Liver (tissue), 9 donors: Measurements from ENCODE around the gene FMO4. TPM values are rescaled to one million over a fixed set of nuclear protein-coding genes. Genes with fewer than 3 reads are reported as not detected.

Experiments
- DNase-seq: peaks from one replicate; pipeline ENCODE4 v3.0.0-alpha.2; 2017; ENCODE audit warnings: low spot score
- H3K27ac ChIP-seq, 2 donors: one replicate each; pipeline ENCODE4 v1.7.0; 2013; ENCODE audit warnings: inconsistent platforms in 2 of 2, low read length in 2 of 2, control low read depth in 1 of 2, low read depth in 1 of 2, mild to moderate bottlenecking in 1 of 2
- H3K27me3 ChIP-seq, 4 donors: one replicate each; pipeline versions ENCODE4 v1.6.1 to v1.7.0; 2013; ENCODE audit warnings: low read length in 3 of 4, inconsistent platforms in 1 of 4, mild to moderate bottlenecking in 1 of 4, moderate library complexity in 1 of 4; ENCODE audit not compliant: control insufficient read depth in 4 of 4, insufficient read depth in 4 of 4
- H3K36me3 ChIP-seq, 4 donors: one replicate each; pipeline versions ENCODE4 v1.6.1 to v1.7.0; 2013; ENCODE audit warnings: low read length in 3 of 4, mild to moderate bottlenecking in 3 of 4, low read depth in 1 of 4, moderate library complexity in 1 of 4; ENCODE audit not compliant: control insufficient read depth in 4 of 4, insufficient read depth in 3 of 4
- H3K4me1 ChIP-seq, 4 donors: one replicate each; pipeline versions ENCODE4 v1.6.1 to v1.7.0; 2013; ENCODE audit warnings: low read length in 3 of 4, mild to moderate bottlenecking in 3 of 4, moderate library complexity in 1 of 4; ENCODE audit not compliant: control insufficient read depth in 4 of 4, insufficient read depth in 4 of 4
- H3K4me3 ChIP-seq, 3 donors: one replicate each; pipeline versions ENCODE4 v1.6.1 to v1.7.0; 2013; ENCODE audit warnings: low read length in 3 of 3, control low read depth in 1 of 3, low read depth in 1 of 3, mild to moderate bottlenecking in 1 of 3
- H3K9ac ChIP-seq, 2 donors: one replicate each; pipeline ENCODE4 v1.7.0; 2013; ENCODE audit warnings: low read length in 2 of 2, mild to moderate bottlenecking in 2 of 2, moderate library complexity in 2 of 2, control low read depth in 1 of 2, low read depth in 1 of 2
- H3K9me3 ChIP-seq, 4 donors: one replicate each; pipeline versions ENCODE4 v1.6.1 to v1.7.0; 2013; ENCODE audit warnings: low read length in 3 of 4; ENCODE audit not compliant: control insufficient read depth in 4 of 4
- EGR1 ChIP-seq, 2 donors: IDR thresholded peaks; 2 replicates each; pipeline ENCODE4 v1.6.1; 2016 to 2018; ENCODE audit warnings: antibody characterized with exemption in 2 of 2, low read depth in 2 of 2
- FOXA1 ChIP-seq: IDR thresholded peaks from 2 replicates; pipeline ENCODE4 v1.6.1; 2016; ENCODE audit warnings: antibody characterized with exemption
- FOXA2 ChIP-seq: IDR thresholded peaks from 2 replicates; pipeline ENCODE4 v1.6.1; 2016; ENCODE audit warnings: antibody characterized with exemption
- GABPA ChIP-seq, 2 donors: IDR thresholded peaks in 1 of 2; conservative IDR thresholded peaks in 1 of 2; 2 replicates each; pipeline ENCODE4 v1.6.1; 2016; ENCODE audit warnings: antibody characterized with exemption in 2 of 2, mild to moderate bottlenecking in 1 of 2, moderate library complexity in 1 of 2
- HNF4A ChIP-seq, 2 donors: conservative IDR thresholded peaks; 2 replicates each; pipeline ENCODE4 v1.6.1; 2016; ENCODE audit warnings: antibody characterized with exemption in 2 of 2, mild to moderate bottlenecking in 2 of 2
- HNF4G ChIP-seq: IDR thresholded peaks from 2 replicates; pipeline ENCODE4 v1.6.1; 2016; ENCODE audit warnings: antibody characterized with exemption
- JUND ChIP-seq, 2 donors: IDR thresholded peaks; 2 replicates each; pipeline ENCODE4 v1.6.1; 2016; ENCODE audit warnings: antibody characterized with exemption in 2 of 2
- NR2F2 ChIP-seq: IDR thresholded peaks from 2 replicates; pipeline ENCODE4 v1.6.1; 2016; ENCODE audit warnings: antibody characterized with exemption
- RAD21 ChIP-seq, 2 donors: IDR thresholded peaks; 2 replicates each; pipeline ENCODE4 v1.6.1; 2016; ENCODE audit warnings: antibody characterized with exemption in 2 of 2, mild to moderate bottlenecking in 2 of 2
- RXRA ChIP-seq, 2 donors: IDR thresholded peaks; 2 replicates each; pipeline ENCODE4 v1.6.1; 2017 to 2018; ENCODE audit warnings: antibody characterized with exemption in 2 of 2, mild to moderate bottlenecking in 1 of 2
- SP1 ChIP-seq: IDR thresholded peaks from 2 replicates; pipeline ENCODE4 v1.6.1; 2018; ENCODE audit warnings: antibody characterized with exemption, mild to moderate bottlenecking
- TAF1 ChIP-seq: conservative IDR thresholded peaks from 2 replicates; pipeline ENCODE4 v1.6.1; 2016; ENCODE audit warnings: antibody characterized with exemption, mild to moderate bottlenecking
- YY1 ChIP-seq: IDR thresholded peaks from 2 replicates; pipeline ENCODE4 v1.6.1; 2016; ENCODE audit warnings: antibody characterized with exemption, mild to moderate bottlenecking
- WGBS: extraction: QIAGEN DNeasy Blood & Tissue Kit; methylation state at CpG from one replicate; pipeline ENCODE4 v1.1.7; 2013; 5-methylcytosine and 5-hydroxymethylcytosine counted together
- polyA plus RNA-seq, 2 donors: library from polyadenylated mRNA; stranded (reverse) in 1 of 2; unstranded in 1 of 2; fragments of 200-250 nt in 1 of 2; fragments of >200 nt in 1 of 2; fragmentation: Nextera tagmentation in 1 of 2; extraction: Ambion mirVana in 1 of 2; gene quantifications; one replicate each; pipeline versions ENCODE4 v1.2.1 to v1.2.3, GENCODE V29; 2013 to 2015
- total RNA-seq, 2 donors: library from RNA; depleted of rRNA; stranded (reverse); fragments of >200 nt; gene quantifications; one replicate each; pipeline ENCODE4 v1.2.3, GENCODE V29; 2014
- TF ChIP-seq, protein P1 (sequence below): IDR thresholded peaks from 2 replicates; pipeline ENCODE4 v1.6.1; 2016; ENCODE audit warnings: antibody characterized with exemption
- TF ChIP-seq, protein P2 (sequence below): IDR thresholded peaks from 2 replicates; pipeline ENCODE4 v1.6.1; 2016; ENCODE audit warnings: antibody characterized with exemption
- TF ChIP-seq, protein P3 (sequence below): IDR thresholded peaks from 2 replicates; pipeline ENCODE4 v1.6.1; 2016; ENCODE audit warnings: antibody characterized with exemption
- TF ChIP-seq, protein P4 (sequence below): IDR thresholded peaks from 2 replicates; pipeline ENCODE4 v1.6.1; 2016; ENCODE audit warnings: antibody characterized with exemption, mild to moderate bottlenecking
- TF ChIP-seq, protein P5 (sequence below): fragments of 150-350 bp; IDR thresholded peaks from 2 replicates; pipeline ENCODE4 v1.5.1; 2017; ENCODE audit warnings: improper control_type of control experiment, low read depth, low read length; ENCODE audit not compliant: missing input control
- donor health status: healthy.
- donor health status: healthy.
- donor health status: healthy.
- donor health status: healthy.
- donor health status: healthy.

FMO4 gene
- total and polyA plus RNA-seq, 4 donors, result 7.2 to 26.9 (median 9.3) TPM

DNA sequence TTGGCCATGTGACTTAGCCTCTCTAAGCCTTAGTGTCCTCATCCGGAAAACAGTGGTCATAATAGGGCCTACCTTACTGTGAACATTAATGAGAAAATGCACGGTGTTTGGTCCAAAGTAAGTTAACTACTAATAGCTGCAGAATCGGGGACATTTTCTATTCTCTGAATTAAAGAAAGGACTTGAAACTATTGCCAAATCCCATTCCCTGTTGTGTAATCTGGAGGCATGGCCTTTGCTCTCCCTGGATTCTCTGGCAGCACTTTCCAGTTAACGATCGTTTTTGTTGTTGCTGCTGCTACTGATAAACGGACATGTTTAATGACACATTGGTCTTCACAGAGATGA, 30.5 kb downstream of the FMO4 start:
- TF ChIP-seq, protein P1, sequence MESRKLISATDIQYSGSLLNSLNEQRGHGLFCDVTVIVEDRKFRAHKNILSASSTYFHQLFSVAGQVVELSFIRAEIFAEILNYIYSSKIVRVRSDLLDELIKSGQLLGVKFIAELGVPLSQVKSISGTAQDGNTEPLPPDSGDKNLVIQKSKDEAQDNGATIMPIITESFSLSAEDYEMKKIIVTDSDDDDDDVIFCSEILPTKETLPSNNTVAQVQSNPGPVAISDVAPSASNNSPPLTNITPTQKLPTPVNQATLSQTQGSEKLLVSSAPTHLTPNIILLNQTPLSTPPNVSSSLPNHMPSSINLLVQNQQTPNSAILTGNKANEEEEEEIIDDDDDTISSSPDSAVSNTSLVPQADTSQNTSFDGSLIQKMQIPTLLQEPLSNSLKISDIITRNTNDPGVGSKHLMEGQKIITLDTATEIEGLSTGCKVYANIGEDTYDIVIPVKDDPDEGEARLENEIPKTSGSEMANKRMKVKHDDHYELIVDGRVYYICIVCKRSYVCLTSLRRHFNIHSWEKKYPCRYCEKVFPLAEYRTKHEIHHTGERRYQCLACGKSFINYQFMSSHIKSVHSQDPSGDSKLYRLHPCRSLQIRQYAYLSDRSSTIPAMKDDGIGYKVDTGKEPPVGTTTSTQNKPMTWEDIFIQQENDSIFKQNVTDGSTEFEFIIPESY, result no peak
- TF ChIP-seq FOXA1 (no peak), JUND (IDR thresholded peaks at IDR 0.05) (peak in 1 of 2 donors; percentile 76), GABPA (IDR thresholded peaks at IDR 0.05 in 1 of 2, conservative IDR thresholded peaks at IDR 0.05 in 1 of 2) (peak in 1 of 2 donors; percentile 14), TAF1 (peak; percentile 3), FOXA2 (peak; percentile 22), SP1 (peak; percentile 93), RXRA (IDR thresholded peaks at IDR 0.05) (peak; percentile 75 to 77), NR2F2 (peak; percentile 80), YY1 (peak; percentile 82), EGR1 (IDR thresholded peaks at IDR 0.05; ENCODE audit: low read depth in 2 of 2) (no peak), HNF4A (conservative IDR thresholded peaks at IDR 0.05) (peak; percentile 90 to 92), HNF4G (peak; percentile 84), RAD21 (IDR thresholded peaks at IDR 0.05) (peak; percentile 18 to 30)
- TF ChIP-seq, protein P2, sequence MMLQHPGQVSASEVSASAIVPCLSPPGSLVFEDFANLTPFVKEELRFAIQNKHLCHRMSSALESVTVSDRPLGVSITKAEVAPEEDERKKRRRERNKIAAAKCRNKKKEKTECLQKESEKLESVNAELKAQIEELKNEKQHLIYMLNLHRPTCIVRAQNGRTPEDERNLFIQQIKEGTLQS, result peak; percentile 49
- TF ChIP-seq, protein P3, sequence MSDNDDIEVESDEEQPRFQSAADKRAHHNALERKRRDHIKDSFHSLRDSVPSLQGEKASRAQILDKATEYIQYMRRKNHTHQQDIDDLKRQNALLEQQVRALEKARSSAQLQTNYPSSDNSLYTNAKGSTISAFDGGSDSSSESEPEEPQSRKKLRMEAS, result peak; percentile 60
- TF ChIP-seq, protein P4, sequence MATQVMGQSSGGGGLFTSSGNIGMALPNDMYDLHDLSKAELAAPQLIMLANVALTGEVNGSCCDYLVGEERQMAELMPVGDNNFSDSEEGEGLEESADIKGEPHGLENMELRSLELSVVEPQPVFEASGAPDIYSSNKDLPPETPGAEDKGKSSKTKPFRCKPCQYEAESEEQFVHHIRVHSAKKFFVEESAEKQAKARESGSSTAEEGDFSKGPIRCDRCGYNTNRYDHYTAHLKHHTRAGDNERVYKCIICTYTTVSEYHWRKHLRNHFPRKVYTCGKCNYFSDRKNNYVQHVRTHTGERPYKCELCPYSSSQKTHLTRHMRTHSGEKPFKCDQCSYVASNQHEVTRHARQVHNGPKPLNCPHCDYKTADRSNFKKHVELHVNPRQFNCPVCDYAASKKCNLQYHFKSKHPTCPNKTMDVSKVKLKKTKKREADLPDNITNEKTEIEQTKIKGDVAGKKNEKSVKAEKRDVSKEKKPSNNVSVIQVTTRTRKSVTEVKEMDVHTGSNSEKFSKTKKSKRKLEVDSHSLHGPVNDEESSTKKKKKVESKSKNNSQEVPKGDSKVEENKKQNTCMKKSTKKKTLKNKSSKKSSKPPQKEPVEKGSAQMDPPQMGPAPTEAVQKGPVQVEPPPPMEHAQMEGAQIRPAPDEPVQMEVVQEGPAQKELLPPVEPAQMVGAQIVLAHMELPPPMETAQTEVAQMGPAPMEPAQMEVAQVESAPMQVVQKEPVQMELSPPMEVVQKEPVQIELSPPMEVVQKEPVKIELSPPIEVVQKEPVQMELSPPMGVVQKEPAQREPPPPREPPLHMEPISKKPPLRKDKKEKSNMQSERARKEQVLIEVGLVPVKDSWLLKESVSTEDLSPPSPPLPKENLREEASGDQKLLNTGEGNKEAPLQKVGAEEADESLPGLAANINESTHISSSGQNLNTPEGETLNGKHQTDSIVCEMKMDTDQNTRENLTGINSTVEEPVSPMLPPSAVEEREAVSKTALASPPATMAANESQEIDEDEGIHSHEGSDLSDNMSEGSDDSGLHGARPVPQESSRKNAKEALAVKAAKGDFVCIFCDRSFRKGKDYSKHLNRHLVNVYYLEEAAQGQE, result no peak
- TF ChIP-seq, protein P5, sequence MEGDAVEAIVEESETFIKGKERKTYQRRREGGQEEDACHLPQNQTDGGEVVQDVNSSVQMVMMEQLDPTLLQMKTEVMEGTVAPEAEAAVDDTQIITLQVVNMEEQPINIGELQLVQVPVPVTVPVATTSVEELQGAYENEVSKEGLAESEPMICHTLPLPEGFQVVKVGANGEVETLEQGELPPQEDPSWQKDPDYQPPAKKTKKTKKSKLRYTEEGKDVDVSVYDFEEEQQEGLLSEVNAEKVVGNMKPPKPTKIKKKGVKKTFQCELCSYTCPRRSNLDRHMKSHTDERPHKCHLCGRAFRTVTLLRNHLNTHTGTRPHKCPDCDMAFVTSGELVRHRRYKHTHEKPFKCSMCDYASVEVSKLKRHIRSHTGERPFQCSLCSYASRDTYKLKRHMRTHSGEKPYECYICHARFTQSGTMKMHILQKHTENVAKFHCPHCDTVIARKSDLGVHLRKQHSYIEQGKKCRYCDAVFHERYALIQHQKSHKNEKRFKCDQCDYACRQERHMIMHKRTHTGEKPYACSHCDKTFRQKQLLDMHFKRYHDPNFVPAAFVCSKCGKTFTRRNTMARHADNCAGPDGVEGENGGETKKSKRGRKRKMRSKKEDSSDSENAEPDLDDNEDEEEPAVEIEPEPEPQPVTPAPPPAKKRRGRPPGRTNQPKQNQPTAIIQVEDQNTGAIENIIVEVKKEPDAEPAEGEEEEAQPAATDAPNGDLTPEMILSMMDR, result no peak
- WGBS, result 27% methylated on average over 6 of the region's 6 CpGs
- H3K9me3 ChIP-seq, result no peaks in the 10 kb centered on the region
- H3K27ac ChIP-seq, result peak overlapping the region; percentile 74 to 90
- DNase-seq, result peak; percentile 42
- H3K4me3 ChIP-seq, result peak overlapping the region in 1 of 3 donors; percentile 33
- H3K36me3 ChIP-seq, result peaks cover 0 to 2% (median 0%) of the 10 kb centered on the region in 4 donors
- H3K9ac ChIP-seq, result peak overlapping the region in 1 of 2 donors; percentile 11
- no peaks in the 10 kb centered on the region for H3K27me3 ChIP-seq
- H3K4me1 ChIP-seq, result peaks cover 0 to 35% (median 25%) of the 10 kb centered on the region in 4 donors
